ENCODE results near the gene ZSWIM5. TPM values are rescaled to one million over a fixed set of nuclear protein-coding genes. Genes with fewer than 3 reads are reported as not detected.

Gene ZSWIM5
- polyA plus RNA-seq, 10 donors: 0.50 to 0.82 (median 0.59) TPM

DNA sequence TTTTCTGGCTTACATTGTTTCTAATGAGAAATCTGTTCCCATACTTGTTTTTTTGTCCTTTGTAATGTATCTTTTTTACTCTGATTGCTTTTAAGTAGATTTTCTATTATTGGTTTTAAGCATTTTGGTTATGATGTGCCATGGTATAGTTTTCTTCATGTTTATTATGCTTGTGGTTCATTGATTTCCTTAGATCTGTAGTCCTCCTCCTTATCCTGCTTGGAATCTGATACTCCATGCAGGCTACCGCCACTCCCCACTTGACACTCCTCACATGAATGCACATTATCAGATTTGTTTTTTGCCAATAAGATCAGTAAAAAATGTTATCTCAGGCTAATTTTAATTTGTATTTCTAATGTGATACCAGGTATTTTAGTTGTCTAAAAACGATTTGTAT is 173.6 kb downstream of the ZSWIM5 start:
- no peak for DNase-seq

- DNase-seq: no peak
Observed at GRCh38 chr1:45026446-45026845, 180.0 kb downstream of the ZSWIM5 start.

DNA sequence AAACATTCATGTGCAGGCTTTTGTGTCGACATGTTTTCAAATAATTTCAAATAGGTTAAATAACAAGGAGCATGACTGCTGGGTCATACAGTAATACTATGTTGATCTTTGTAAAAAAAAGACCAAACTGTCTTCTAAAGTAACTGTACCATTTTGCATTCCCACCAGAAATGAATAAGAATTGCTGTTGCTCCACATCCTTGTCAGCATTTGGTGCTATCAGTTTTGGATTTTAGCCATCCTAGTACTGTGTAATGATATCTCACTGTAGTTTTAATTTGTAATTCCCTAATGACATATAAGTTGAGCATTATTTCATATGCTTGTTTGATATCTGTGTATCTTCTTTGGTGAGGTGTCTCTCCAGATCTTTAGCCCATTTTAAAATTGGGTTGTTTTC is 182.7 kb downstream of the ZSWIM5 start:
- no peak for DNase-seq

- DNase-seq: peak in 1 of 3 donors; percentile 29
Observed at GRCh38 chr1:45018599-45019230, 187.7 kb downstream of the ZSWIM5 start.

- DNase-seq: no peak
Observed at GRCh38 chr1:45016767-45017166, 189.6 kb downstream of the ZSWIM5 start.

GRCh38 chr1:45016090-45016697 is 190.2 kb downstream of the ZSWIM5 start:
- no peak for DNase-seq

- DNase-seq: no peak
Observed at GRCh38 chr1:45015683-45016082, 190.7 kb downstream of the ZSWIM5 start.

DNA sequence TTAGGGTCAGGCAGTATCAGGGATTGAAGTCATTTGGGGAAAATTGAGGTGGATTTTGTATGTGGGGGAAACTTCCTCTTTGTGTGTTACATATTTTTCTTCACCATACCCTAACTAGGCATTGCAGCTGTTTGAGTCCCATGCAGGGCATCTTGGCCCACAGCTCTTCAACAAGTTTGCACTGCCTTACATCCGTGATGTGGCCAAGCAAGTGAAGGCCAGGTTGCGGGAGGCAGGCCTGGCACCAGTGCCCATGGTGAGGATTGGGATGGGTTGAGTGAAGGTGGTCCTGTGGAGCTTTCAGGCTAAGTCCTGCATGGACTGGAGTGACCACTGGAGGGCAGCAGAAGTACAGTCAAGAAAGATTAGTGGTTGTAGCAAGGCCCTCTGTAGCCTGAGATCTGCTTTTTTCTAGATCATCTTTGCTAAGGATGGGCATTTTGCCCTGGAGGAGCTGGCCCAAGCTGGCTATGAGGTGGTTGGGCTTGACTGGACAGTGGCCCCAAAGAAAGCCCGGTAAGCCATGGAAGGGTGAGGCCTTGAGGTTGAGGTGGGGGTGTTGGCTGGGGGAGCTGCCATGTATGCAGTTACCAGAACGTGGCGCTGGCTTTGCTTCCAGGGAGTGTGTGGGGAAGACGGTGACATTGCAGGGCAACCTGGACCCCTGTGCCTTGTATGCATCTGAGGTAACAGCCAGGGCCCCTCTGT is 191.9 kb downstream of the ZSWIM5 start:
- DNase-seq: peak; percentile 70 to 91 (median 85)

- DNase-seq: no peak
Observed at GRCh38 chr1:45013551-45014209, 192.7 kb downstream of the ZSWIM5 start.

DNA sequence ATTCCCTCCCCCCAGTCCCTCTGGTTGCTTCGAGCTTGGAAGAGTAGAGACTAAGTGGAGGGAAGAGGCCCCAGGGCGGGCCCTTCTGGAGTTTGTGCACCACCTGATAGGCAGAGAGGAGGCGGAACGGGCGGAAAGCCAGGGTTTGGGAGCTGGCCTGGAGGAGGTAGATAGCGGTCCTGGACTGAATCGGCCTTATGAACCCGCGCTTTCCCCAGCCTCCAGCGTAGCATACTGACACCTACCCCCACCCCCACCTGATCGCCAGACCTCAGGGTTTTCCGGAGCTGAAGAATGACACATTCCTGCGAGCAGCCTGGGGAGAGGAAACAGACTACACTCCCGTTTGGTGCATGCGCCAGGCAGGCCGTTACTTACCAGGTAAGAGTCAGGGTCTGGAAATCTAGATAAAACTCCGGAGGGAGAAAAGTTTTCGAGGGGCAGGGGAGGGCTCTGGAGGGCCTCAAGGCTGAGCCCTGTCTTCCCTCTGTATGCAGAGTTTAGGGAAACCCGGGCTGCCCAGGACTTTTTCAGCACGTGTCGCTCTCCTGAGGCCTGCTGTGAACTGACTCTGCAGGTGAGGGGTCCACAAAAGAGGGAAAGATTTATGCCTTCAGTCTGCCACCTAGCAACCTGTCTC is 193.6 kb downstream of the ZSWIM5 start:
- DNase-seq: peak; percentile 51 to 84 (median 65)

DNA sequence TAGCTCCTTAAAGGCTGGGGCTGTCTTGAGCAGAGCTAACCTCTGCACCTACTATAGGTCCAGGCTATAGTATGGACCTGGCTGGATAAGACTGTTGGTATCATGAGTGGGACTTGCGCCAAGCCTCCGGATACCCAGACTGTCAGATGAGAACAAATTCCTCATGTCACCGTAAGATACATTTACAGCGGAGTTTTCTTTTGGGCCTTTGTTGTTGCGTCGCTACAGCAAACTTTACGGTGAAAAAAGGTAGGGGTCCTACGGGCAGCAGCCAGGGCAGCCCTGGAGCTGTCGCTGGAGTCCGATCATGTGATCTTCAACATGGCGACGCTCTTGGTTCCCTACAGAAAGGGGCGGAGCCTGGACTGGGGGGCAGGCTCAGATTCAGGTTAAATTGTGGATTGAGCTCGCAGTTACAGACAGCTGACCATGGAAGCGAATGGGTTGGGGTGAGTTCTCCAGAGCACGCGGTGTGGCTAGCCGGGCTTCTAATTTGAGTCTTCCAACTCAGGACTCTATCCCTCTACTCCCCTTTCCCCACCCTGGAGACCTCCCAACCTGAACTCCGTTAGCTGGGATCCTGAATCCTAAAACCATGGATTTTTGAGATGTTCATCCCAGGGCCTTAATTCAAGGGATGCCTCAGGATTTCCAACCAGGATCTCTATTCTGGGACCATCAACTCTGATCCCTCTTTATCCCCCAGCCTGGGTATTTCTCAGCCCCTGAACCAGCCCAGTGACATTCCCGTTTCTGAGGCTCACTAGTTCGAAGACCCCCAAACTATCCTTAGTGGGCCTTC is 194.4 kb downstream of the ZSWIM5 start, which contains the start of gene UROD:
UROD (plus strand) TSS at position 418 of the 802 bp plus-strand sequence; CDS start at position 430, 12 bp downstream.
- peak; percentile 96 to 98 (median 96) for DNase-seq

DNA sequence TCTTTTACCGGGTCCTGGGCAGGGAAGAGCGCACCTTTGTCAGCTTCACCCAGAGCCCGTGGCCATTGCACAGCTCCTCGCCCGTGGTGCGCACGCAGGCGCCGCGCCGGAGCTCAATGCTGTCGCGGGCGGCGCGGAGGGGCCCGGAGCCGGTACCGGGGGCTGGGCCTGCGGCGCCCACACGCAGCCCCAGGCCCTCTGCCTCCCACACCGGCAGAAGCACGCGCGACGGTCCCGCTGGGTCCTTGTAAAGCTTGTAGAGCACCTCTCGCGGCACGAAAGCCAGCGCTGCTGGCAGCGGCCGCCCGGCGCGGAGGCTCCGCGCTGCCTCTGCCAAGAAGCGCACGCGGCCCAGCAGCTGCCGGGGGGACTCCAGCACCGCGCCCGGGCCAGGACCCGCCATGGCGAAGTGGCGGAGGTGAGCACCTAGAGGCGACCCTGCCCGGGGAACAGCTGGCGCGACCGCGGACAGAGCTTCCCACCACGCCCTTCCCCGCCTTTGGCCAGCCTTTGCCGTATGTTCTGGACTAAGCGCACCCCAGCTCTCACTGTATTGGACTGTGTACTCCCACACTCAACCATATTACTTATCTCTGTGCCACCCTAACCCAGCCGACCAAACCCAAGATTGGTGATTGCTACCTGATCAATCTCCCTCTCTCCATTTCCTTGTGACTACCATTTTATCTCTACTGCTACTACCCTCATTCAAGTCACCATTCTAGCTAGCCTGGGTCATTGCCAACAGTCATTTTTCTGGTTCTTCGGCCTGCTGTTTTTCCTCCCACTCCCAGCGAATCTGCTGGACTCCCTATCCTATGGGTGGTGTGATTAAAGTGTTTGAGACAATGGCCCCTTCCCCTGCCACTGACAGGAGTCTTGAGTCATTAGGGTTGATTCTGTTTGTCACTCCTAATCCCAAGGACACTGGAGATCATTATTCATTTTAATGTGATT is 195.3 kb downstream of the ZSWIM5 start, which contains the start of gene HECTD3:
HECTD3 (minus strand) TSS at position 470 of the 957 bp plus-strand sequence; CDS start at position 403, 67 bp downstream.
- peak; percentile 77 to 95 (median 88) for DNase-seq

DNA sequence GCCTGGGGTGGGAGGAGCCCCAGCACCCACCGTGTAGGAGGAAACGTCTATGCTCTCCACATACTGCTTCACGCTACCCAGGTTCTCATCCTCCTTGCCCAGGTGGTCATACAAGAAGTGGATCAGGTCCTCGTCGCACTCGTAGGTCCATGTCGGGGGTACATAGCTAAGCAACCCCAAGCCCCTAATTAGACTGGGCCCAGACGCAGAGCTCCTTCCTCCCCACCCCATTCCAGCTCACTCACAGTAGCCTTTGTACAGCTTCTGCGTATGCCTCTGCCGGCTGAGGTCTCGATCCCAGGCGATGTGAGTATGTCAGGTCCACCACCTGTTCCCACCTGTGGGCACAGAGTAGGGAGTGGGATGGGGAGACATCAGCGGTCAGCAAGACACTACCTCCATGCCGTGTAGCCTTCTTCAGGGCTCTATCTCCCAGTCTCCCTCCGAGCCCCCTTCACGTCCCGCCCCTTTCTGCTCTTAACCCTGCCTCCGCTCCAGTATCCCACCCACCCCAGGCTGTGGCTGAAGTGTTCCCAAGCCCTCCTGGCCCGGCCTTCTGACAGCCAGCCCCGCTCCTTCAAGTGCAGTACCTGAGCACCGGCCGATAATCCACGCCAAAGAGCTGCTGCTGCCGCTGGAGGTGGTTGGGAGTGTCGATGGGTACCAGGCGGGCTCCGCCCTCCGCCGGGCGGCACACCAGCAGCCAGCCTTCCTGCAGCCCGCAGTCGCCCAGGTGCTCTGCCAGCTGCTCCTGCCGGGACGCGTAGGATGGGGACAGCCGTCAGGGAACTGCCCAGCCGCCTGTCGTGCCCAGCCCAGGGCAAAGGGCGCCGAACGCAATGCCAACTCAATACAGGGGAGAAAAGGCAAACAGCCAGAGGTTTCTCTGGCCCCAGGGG is 196.2 kb downstream of the ZSWIM5 start:
- peak in 1 of 3 donors; percentile 39 for DNase-seq

DNA sequence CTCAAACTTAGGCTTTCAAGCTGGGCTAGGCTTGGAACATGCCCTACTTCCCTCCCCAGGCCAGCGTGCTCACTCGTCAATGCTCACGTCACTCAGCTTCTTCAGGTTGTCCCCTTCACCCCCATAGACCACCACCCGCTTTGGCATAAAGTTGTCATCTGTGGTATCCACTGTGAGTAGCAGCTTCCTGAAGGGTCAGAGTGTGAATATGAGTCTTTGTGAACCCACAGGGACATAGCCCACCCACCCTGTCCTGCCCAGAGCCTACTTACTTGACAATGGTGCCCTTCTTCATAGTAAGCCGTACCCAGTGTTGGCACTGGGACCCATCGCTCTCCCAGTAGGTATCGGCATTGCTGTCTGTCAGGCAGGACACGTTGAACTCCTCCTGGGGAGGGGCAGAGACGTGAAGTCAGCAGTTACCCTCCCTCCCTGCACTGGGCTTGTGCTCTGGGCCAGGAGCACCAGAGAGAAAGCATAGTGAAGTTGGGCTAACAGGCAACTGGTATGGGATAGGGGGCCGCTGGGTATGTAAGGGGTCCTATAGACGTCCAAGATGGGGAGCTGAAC is 197.0 kb downstream of the ZSWIM5 start:
- no peak for DNase-seq

DNA sequence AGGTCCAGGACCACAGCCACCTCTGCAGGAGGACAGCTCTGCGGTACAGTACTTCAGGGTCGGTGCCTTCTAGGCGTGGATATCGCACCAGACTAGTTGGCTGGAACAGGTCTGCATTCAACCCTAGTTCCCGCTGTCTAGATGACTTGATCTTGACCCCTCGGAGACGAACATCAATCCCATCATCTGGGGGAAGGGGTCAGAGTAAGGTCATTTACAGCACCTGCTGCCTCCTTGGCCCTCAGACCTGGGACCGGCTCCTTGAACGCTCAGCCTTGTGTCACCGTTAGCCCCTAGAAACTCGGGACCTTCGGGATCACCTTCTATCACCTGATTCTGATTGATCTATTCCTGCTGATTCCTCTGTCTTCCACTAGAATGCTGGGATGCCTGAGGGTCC is 197.9 kb downstream of the ZSWIM5 start:
- DNase-seq: no peak

GRCh38 chr1:45008076-45008475 is 198.3 kb downstream of the ZSWIM5 start:
- no peak for DNase-seq

DNA sequence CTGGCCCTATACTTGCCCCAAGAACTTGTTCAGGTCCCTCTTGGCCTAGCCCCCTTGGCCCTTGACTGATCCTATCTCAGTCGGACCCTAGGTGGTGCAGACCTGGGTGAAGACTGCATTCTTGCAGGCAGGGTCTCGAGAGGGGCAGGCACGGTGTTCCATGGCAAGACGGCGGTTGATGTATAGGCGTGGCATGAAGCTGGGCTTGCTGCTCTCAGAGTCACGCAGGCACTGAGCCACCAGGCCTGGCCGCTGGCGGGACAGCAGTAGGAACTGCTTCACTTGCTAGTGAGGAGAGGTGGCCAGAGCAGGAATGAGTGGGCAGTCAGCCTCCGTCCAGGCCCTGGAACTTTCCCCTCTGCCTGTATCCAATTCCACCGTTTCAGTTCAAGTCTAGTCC is 199.1 kb downstream of the ZSWIM5 start:
- no peak for DNase-seq

- DNase-seq: no peak
Observed at GRCh38 chr1:45005761-45006160, 200.6 kb downstream of the ZSWIM5 start.
